Esophagus squamous epithelium (tissue), 4 donors: ENCODE measurements around the gene EVL.
"Not testable (repeated sequence)": the region's sequence is repeated elsewhere in the genome, so short reads cannot be mapped to it uniquely, and the experiment has no call there.

Experiments
- POLR2A ChIP-seq, 4 donors: fragments of 450-650 bp; IDR thresholded peaks; one replicate each; pipeline ENCODE4 v1.6.1; 2017; ENCODE audit warnings: antibody characterized with exemption in 4 of 4, mild to moderate bottlenecking in 4 of 4, moderate library complexity in 3 of 4
- TF ChIP-seq, protein P1 (sequence below), 6 experiments: fragments of 450-650 bp in 4 of 6; fragments of 200-600 bp in 2 of 6; sonication (generic) in 2 of 6; IDR thresholded peaks; one replicate each; pipeline ENCODE4 v1.5.1; 2016 to 2019; ENCODE audit warnings: antibody characterized with exemption in 6 of 6, mild to moderate bottlenecking in 4 of 6, moderate library complexity in 4 of 6

- TF ChIP-seq, protein P1, sequence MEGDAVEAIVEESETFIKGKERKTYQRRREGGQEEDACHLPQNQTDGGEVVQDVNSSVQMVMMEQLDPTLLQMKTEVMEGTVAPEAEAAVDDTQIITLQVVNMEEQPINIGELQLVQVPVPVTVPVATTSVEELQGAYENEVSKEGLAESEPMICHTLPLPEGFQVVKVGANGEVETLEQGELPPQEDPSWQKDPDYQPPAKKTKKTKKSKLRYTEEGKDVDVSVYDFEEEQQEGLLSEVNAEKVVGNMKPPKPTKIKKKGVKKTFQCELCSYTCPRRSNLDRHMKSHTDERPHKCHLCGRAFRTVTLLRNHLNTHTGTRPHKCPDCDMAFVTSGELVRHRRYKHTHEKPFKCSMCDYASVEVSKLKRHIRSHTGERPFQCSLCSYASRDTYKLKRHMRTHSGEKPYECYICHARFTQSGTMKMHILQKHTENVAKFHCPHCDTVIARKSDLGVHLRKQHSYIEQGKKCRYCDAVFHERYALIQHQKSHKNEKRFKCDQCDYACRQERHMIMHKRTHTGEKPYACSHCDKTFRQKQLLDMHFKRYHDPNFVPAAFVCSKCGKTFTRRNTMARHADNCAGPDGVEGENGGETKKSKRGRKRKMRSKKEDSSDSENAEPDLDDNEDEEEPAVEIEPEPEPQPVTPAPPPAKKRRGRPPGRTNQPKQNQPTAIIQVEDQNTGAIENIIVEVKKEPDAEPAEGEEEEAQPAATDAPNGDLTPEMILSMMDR (IDR thresholded peaks at IDR 0.05) = not testable (repeated sequence)
- not testable (repeated sequence) for TF ChIP-seq POLR2A (IDR thresholded peaks at IDR 0.05)
Measured at GRCh38 chr14:100064335-100065092, 708 bp upstream of the EVL start.
